ENCODE measurements around the gene H19. TPM values are rescaled to one million over a fixed set of nuclear protein-coding genes. Genes with fewer than 3 reads are reported as not detected.

H19 gene
- total RNA-seq: 0.13 TPM in 1 of 2 replicates, not detected in the other

DNA sequence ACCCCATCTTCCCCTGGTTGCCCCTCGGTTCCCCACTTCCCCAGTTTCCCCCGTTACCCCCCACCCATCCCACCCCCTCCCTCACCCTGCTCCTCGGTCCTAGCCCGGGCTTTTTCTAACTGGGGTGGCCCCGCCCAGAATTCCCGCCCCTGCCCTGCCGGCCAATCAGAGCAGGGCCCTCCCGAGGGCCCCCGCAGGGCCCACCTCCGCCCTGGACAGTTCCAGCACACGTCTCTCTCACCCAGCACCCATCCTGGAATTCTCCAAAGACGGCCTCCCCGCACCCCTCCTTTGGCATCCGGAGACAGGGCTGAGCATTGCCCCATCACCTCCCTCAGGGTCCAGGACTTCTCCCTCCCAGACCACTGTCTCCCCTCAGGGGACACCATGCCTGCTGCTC is at the start of gene H19:
Gene H19 (minus strand): TSS at position 88 of the 400 bp plus-strand sequence.

DNA sequence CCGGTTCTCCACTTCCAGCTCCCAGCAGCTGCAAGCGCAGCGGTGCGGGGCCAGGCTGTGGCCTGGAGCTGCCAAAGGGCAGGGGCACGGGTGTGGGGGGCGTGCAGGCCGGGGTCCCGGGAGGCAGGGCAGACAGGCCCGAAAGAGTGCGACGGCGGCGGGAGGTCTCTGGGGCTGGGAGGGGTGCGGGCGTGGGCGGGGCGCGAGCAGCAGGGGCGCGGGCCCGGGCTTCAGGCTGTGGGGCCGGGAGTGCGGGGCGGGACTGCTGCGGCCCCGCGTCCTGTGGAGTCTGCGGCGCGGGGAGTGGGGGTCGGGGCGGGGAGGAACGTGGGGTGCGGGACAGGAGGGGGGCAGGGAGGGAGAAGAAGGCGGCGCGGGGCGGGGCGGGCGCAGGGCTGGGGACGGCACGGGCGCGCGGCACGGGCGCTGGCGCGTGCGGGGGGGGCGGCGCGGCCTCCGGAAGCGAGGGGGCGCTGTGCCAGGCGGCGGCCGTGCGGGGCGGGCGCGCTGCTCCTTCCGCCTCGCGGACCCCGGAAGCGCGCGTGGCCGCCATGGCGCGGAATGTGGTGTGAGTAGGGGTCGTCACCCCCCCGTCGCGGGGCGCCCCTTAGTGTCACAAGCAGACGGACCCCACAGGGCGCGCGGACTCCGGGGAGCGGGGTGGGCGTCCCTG is 50.7 kb downstream of the H19 start, which contains the start of gene MRPL23:
Gene MRPL23 (plus strand): TSS at position 521 of the 673 bp plus-strand sequence. CDS start 31 bp downstream, at position 552.

Small RNAs within 50 kb of the gene (small RNA-seq; reads per million reads assigned to genes)
- gene RF01972: not detected
- not detected for gene RF01973

Other genes with a start within 250 kb of the H19 start
- gene IFITM10, start 247.2 kb downstream of the H19 start, total RNA-seq: 0.07 TPM in 1 of 2 replicates, not detected in the other
- gene CTSD, start 233.9 kb downstream of the H19 start, total RNA-seq: 56.7 and 65.2 TPM in 2 replicates
- not detected in 2 replicates for gene SYT8, start 162.9 kb downstream of the H19 start, total RNA-seq
- gene TNNI2, start 158.9 kb downstream of the H19 start, total RNA-seq: not detected in 2 replicates
- gene LSP1, start 144.8 kb downstream of the H19 start, total RNA-seq: 0.27 TPM in 1 of 2 replicates, not detected in the other
- gene PRR33, start 105.9 kb downstream of the H19 start, total RNA-seq: not detected in 2 replicates
- gene TNNT3, start 78.1 kb downstream of the H19 start, total RNA-seq: not detected in 2 replicates
- gene MRPL23, start 50.5 kb downstream of the H19 start, total RNA-seq: 51.5 and 60.5 TPM in 2 replicates
- gene IGF2, start 141.5 kb upstream of the H19 start, total RNA-seq: 1.2 and 4.7 TPM in 2 replicates
- not detected in 2 replicates for gene INS, start 163.4 kb upstream of the H19 start, total RNA-seq
- not detected in 2 replicates for gene TH, start 174.0 kb upstream of the H19 start, total RNA-seq

All from thoracic aorta endothelial cell (primary cell).